NCI-H2107 treated with DMSO at 0.1 percent for 48 hours (cell line): ENCODE results near the gene KCNH6.

Experiments used
- DNase-seq: peaks from one replicate; lab custom pipeline; 2025; ENCODE audit not compliant: unreplicated experiment; lab: John Stamatoyannopoulos, UW

Gene KCNH6, protein sequence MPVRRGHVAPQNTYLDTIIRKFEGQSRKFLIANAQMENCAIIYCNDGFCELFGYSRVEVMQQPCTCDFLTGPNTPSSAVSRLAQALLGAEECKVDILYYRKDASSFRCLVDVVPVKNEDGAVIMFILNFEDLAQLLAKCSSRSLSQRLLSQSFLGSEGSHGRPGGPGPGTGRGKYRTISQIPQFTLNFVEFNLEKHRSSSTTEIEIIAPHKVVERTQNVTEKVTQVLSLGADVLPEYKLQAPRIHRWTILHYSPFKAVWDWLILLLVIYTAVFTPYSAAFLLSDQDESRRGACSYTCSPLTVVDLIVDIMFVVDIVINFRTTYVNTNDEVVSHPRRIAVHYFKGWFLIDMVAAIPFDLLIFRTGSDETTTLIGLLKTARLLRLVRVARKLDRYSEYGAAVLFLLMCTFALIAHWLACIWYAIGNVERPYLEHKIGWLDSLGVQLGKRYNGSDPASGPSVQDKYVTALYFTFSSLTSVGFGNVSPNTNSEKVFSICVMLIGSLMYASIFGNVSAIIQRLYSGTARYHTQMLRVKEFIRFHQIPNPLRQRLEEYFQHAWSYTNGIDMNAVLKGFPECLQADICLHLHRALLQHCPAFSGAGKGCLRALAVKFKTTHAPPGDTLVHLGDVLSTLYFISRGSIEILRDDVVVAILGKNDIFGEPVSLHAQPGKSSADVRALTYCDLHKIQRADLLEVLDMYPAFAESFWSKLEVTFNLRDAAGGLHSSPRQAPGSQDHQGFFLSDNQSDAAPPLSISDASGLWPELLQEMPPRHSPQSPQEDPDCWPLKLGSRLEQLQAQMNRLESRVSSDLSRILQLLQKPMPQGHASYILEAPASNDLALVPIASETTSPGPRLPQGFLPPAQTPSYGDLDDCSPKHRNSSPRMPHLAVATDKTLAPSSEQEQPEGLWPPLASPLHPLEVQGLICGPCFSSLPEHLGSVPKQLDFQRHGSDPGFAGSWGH

DNA sequence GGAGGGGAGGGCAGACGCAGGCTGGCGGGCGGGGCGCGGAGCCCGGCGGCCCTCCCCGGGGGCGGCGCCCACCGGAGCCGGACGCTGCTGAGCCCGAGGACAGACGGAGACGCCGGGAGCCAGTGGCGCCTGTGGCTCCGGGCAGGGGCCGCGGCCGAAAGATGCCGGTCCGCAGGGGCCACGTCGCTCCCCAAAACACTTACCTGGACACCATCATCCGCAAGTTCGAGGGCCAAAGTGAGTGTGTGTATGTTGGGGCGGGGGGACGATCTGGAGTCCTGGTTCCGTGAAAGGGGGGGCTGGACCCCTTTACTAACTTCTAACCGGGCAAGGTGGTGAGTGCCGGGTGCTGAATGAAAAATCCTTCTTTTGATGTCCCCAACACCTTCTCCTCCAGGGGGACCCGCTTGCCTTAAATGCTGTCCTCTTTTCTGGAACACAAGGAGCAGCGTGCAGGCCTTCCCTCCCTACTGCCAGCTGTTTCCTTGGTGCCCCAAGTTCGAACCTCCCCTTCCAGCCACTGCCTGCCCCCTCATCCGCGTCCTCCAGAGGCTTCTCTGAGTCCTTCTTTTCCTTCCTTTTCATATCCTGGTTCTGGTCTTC, at the start of gene KCNH6:
Gene KCNH6 (plus strand): TSS at position 106 of the 603 bp plus-strand sequence. CDS start 56 bp downstream, at position 162.
- no peak for DNase-seq

DNA sequence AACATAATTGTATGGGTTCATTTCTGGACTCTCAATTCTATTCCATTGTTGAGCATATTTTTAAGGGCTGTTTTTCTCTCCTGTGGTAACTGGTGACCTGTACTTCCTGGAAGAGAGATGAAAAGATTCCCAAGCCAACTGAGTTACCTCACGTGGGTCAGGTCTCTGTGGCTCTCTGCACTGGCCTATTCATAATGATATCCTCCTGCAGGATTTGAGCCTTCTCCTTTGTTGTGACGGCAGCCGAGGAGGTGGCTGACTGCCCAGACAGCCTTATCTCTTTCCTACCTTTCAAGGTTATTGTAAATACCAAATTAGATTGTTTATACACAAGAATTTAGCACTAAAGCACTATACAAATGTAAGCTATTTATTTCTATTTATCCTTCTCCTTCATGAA, 49.0 kb upstream of the KCNH6 start:
- DNase-seq = no peak

- DNase-seq = no peak
Measured at GRCh38 chr17:63474586-63475460, 48.3 kb upstream of the KCNH6 start.

DNA sequence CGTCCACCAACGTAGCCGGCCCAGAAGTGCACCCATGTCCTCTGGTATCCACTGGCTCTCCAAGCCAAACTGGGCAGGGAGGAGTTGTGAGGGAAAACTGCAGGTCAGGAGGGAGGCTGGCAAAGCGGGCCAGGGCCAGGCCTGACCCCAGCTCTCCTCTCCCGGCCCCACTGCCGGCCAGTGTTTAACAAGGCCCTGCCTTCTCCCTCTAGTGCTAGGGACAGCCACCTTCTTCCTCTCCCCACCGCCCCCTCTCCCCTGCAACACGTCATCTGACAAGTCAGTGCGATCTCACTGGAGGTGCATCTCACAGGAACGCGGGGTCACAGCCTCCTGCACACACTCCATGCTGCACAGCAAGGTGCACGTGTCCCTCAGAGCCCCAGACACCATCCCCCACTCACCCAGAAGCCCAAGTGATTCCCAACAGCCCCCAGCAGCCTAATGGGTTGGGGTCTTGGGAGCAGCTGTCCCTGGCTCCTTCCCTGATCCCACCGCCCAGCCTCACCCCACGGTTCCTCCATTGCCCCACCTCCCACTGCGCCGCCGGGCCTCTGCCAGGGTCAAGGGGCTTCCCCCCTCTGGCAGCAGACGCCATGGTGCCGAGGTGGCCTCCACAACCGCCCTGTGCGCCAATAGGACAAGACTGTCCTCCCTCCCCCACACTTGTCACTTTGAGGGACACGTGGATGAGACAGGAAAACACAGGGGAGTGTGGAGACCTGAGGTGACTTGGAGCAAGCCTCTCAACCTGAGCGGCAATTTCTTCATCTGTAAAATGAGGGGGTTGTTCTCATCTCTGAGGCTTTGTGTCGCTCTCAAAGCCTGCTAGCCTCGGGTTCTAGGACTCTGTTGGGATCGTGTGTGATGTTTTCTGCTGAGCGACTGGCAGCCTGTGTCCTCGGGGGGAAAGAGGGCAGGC, 47.4 kb upstream of the KCNH6 start:
- no peak for DNase-seq

DNA sequence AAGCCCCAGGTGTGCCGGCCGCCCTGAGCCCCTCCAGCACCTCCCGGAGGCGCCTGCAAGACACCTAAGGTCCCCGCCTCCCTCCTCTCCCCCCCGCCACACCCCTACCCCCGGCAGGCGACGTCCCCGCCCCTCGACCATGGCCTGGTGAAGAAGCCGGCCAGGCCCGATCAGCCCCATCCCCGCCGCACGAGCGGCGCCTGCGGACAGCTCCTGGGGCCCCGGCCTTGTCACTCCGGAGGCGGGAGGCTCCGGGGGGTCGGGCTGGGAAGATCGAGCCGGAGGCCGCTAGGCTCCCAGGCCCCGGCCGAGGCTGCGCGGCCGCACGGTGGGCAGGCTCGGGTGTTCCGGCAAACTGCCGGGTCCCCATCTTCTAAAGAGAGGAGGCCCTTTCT, 46.7 kb upstream of the KCNH6 start:
- DNase-seq = no peak

GRCh38 chr17:63476854-63477479, 46.2 kb upstream of the KCNH6 start, which contains the start of gene ACE:
ACE (plus strand) TSS chr17:63477061; CDS start chr17:63477095, 34 bp downstream.
- DNase-seq = peak; percentile 38

DNA sequence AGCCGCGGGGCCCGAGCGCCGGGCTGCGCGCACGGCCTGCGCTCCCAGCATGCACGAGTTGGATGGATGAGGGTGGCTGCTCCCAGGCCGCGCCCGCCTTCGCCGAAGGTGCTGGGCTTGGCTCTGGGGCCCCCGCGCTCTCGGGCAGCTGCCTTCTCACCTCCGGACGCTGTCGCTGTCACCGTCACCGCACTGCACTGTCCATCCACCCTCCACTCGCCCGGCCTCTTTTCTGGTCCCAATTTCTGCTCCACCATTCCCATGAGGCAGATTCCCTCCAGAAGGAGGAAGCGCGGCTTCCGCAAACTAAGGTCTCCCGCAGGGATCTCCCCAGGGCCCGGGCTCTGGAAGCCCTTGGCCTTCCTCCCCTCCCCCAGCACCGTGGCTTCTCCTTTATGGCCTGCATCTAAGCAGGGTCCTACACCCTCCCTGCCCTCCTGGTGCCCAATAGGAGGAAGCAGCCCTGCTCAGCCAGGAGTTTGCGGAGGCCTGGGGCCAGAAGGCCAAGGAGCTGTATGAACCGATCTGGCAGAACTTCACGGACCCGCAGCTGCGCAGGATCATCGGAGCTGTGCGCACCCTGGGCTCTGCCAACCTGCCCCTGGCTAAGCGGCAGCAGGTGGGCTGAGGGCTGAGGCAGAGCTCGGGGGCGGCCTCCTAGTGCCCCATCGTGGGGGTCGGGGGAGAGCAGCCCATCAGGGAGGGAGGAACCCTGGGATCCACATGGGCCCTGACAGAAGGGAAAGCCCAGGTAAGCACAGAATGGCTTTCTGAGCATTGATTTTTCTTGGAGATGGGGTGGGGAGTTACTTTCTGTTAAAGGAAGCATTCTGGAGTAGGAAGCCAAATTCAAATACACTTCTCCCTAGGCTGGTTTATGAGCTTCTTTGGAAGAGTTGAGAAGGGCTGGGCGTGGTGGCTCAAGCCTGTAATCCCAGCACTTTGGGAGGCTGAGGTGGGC, 45.4 kb upstream of the KCNH6 start:
- peak; percentile 18 for DNase-seq

GRCh38 chr17:63478814-63479494, 44.2 kb upstream of the KCNH6 start:
- peak; percentile 45 for DNase-seq

DNA sequence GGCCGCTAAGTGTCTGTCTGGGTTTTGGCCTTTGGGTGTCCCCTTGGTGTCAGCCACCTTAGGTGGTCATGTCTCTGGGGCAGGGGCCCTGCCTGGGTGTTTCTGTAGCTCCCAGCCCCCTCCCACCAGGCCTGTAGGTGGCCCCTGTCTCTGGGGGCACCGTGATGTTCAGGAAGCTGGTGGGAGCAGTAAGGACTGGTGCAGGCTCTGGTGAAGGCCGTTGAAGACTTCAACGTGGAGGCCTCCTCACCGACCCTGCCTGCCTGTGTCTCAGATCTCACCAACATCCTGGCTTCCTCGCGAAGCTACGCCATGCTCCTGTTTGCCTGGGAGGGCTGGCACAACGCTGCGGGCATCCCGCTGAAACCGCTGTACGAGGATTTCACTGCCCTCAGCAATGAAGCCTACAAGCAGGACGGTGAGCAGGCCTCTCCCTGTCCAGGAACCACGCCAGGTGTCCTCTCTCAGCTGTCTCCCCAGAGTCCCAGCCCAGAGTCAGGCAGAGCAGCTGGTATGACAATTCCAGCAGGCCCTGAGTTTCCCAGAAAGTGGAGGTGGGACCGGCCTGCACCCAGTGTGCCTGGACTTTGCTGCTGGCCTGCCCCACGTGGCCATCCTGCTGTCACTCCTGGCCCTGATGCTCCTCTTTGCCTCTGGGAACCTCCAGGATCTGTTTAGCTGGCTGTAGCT, 43.5 kb upstream of the KCNH6 start:
- peak; percentile 50 for DNase-seq

GRCh38 chr17:63480192-63480784, 42.9 kb upstream of the KCNH6 start:
- no peak for DNase-seq

DNA sequence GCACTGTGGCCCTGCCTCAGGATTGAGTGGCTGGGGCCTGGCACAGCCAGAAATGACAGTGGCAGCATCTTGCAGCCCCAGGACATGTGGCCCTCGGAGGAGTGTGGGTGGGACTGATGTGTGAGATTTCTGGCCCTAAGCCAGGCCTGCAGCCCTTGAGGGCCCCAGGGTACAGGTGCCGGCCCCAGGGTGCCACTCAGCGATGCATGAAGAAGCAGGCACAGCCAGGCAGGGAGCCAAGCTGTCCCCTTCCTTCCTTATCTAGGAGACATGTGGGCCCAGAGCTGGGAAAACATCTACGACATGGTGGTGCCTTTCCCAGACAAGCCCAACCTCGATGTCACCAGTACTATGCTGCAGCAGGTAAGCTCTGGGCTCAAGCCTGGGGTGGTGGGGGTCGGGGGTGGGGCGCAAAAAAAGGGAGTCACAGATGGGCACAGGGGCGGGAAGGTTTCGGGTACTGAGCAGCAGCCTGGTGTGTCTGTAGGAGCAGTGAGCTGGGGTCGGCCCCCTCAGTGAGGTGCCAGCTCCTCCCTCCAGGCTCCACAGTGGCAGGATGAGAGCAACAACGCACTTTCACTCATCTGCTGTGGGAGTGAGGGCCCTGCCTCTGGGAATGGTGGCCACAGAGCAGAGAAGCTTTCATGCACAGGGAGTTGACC, 42.2 kb upstream of the KCNH6 start:
- DNase-seq = peak; percentile 82

DNA sequence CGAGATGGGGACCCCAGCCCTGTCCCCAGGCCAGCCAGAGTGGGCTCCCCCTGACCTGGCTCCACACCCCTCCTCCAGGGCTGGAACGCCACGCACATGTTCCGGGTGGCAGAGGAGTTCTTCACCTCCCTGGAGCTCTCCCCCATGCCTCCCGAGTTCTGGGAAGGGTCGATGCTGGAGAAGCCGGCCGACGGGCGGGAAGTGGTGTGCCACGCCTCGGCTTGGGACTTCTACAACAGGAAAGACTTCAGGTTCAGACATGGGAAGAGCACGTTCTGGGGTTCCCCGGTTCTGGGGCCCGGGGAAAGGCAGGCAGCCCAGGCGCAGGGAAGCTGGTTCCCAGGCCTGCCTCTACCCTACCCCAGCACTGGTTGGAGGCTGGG, 41.7 kb upstream of the KCNH6 start:
- DNase-seq = no peak

- no peak for DNase-seq
Measured at GRCh38 chr17:63482509-63482908, 40.6 kb upstream of the KCNH6 start.

DNA sequence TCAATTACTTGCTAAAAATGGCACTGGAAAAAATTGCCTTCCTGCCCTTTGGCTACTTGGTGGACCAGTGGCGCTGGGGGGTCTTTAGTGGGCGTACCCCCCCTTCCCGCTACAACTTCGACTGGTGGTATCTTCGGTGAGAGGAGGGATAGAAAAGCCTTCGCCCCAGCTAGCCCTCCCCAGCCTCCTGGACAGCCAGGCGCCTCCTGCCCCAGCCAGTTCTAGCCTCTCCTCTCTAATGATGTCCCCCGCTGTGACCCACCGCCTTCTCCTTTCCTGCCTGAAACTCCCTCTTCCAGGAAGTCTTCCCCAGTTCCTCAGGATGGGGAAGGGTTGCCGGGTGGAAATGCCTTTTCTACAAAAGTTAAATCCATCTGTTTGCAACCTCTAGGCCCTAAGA, 40.1 kb upstream of the KCNH6 start:
- no peak for DNase-seq

DNA sequence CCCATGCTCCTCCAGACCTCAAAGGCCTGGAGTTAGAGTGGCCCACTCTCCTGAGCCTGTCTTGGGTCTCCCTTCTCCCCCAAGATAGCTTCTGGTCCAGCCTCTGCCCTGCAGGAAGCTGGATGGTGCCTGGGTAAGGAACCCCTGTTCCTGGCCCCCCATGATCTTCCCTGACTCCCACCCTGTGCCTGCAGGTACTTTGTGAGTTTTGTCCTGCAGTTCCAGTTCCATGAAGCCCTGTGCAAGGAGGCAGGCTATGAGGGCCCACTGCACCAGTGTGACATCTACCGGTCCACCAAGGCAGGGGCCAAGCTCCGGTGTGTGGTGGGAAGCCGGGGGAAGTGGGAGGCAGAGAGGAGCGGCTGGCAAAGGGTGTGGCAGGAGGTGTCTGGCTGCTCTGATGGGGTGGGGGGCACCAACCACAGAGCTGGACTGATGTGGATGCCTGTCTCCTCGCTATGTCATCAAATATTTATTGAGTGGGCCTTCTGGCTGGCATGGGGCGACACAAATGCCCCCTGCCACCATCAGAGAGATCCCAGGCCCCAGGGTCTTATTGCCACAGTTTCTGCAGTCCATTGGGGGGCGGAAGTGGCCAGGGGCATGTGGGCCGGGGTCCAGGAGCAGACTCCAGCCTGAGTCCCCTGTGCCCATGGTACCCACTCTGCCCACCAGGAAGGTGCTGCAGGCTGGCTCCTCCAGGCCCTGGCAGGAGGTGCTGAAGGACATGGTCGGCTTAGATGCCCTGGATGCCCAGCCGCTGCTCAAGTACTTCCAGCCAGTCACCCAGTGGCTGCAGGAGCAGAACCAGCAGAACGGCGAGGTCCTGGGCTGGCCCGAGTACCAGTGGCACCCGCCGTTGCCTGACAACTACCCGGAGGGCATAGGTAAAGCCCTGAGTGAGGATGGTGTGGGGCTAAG, 39.2 kb upstream of the KCNH6 start:
- DNase-seq = no peak
